Fibroblast of skin of left biceps (primary cell): ENCODE data around the gene FAT3.

Source experiments
- DNase-seq, 2 experiments: peaks; one replicate each; pipeline ENCODE4 v3.0.0-alpha.2; 2013; ENCODE audit warnings: low read depth in 2 of 2

Gene FAT3

GRCh38 chr11:92224407-92225124 is at the start of gene FAT3:
FAT3 (plus strand) TSS chr11:92224818; CDS start chr11:92352113, 127,295 bp downstream.
- peak; percentile 57 to 59 for DNase-seq

DNA sequence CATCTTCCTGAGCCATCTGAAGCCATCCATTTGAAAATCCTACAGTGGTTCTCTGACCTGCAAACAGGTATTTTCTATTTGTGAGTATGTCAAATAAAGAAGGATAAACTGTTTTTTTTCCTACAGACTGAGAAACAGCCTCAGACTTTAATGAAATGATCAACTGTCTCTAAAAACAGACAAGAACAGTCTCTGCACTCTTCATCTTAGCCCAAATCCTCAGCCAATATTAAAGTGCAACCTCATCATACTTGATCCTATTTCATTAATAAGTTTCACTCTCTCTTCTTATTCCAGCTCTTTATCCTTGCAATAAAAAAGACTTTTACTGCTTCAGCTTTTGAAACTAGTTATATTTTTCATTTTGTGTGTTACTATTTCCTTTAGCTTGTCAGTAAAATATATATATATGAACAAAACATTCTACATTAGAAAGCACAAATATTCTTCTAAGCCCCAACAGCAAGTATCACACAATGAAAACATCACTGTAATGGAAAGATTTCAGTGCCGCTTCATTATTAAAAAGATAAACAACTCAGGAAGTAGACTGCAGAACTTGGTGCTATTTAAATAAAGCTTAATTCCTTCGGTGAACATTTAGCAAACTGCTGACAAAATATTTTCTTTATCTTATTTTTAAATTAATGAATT is 45.5 kb upstream of the FAT3 start:
- DNase-seq, result no peak

DNA sequence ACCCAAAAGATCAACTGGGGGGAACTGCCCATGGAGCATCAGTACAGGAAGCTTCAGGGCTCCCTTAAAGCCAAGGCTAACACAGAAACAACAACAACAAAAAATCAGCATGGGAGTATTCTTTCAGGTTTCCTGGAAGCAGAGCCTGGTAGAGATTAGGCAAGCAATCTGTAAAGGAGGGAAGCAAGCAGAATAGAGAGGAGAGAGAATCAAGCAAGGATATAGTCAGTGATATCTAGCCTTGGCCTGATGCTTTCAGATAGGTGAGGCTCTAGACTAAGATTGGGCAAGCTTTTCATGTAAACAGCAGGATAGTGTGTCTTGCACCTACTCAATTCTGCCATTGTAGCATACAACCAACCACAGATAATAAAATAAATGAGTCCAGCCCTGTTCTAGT is 44.4 kb upstream of the FAT3 start:
- DNase-seq, result no peak

DNA sequence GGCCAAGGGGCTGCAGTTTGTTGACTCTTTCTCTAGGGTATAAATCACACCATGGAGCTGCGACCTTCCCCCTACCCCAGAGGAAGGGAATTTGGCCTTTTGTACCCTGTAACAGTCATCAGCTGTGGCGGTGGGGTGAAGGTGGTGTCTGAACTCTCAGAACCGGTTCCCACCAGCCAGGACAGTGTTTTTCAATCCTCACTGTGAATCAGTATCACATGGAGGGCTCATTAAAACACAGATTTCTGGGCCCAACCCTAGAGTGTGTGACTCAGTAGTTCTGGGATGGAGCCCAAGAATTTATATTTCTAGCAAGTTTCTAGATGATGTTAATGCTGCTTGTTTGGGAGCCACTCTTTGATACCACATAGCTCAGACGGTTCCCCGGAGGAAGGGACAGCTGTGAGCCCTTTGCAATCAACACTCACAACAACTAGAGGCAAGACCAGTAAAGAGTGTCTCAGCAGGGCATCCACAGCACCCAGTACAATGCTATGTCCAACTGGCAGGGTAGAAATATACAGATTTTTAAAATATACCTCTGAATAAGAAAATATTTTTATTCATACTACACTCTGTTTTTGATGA is 43.9 kb upstream of the FAT3 start:
- DNase-seq, result peak; percentile 44 to 45

DNA sequence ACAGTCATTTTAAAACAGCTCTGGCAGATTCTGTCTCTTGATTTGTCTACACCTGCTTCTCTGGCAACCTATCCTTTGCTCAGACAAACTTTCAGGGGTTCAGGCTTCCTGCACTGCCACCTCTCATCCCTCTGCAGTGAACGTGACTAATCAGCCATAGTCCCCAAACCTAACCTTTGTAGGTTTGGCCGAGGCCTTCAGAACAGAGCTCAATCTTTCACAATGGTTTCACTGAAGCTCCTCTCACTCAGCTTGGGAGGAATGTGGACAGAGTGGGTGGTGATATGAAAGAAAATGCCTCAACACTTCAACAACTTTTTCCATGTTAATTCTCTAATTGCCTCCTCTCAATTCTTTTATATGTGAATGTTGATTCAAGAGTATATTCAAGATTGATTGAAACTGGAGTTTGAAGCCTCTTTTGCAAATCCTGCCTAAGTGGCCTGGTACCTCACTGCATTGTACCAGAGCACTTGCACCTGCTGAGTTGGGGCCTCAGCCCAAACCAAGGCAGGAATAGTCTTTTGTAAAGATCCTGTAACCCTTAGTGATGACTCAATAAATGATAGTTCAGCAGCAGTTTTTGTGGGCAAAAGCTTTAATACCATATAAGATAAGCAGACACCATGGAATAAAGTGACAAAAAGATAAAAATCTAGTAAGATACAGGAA is 33.9 kb upstream of the FAT3 start:
- DNase-seq, result no peak

GRCh38 chr11:92192141-92192540 is 32.5 kb upstream of the FAT3 start:
- no peak for DNase-seq

- no peak for DNase-seq
Measured at GRCh38 chr11:92198268-92198667, 26.4 kb upstream of the FAT3 start.

- no peak for DNase-seq
Measured at GRCh38 chr11:92199991-92200390, 24.6 kb upstream of the FAT3 start.

- no peak for DNase-seq
Measured at GRCh38 chr11:92204731-92205130, 19.9 kb upstream of the FAT3 start.

DNA sequence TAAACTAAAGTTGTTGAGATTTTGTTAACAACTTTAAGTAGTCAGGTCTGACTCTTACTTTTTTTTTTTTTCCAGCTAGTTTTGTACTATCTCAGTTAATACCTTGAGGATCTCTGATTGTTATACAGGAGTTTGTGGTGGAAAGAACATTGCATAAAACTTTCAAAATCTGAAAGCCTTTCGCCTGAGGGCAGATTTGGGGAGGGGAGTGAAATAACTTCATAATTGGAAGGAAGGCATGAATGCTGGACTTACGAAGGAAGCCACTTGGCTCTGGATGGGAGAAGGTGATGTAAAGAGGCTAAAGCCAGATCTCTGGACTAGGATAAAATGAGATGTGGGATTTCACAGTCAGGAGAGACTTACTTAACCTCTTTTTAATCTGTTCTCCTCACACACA is 18.2 kb upstream of the FAT3 start:
- DNase-seq, result no peak

GRCh38 chr11:92211576-92212167 is 12.9 kb upstream of the FAT3 start:
- no peak for DNase-seq

- DNase-seq, result no peak
Measured at GRCh38 chr11:92212530-92212929, 12.1 kb upstream of the FAT3 start.

- no peak for DNase-seq
Measured at GRCh38 chr11:92216789-92217188, 7.8 kb upstream of the FAT3 start.

DNA sequence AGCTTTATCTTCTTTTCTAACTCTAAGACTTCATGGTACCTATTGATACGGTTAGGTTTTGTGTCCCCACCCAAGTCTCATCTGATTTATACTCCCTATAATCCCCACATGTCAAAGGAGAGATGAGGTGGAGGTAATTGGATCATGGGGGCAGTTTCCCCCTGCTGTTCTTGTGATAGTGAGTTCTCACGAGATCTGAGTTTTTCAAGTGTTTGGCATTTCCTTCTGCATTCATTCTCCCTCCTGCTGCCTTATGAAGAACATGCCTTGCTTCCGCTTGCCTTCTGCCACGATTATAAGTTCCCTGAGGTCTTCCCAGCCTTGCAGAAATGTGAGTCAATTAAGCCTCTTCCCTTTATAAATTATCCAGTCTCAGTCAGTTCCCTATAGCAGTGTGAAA is 5.1 kb upstream of the FAT3 start:
- no peak for DNase-seq

- DNase-seq, result no peak
Measured at GRCh38 chr11:92222701-92223100, 1.9 kb upstream of the FAT3 start.

DNA sequence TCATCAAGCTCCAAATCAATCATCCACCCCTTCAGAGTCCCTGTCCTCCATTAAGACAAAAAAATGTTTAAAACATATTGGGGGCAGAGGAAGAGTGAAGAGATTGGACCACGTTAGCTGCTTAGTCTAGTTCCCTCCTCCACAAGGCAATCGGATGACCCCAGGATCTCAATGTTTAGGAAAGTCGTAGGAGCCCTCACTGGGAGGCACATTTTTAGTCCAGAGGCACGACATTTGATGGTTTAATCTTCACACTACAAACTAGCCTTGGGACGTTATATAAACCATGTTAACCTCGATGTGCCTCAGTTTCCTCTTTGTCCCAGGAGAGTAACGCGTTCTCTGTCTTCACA is 588 bp upstream of the FAT3 start:
- no peak for DNase-seq

- DNase-seq, result no peak
Measured at GRCh38 chr11:92225125-92225567, 528 bp downstream of the FAT3 start.

GRCh38 chr11:92225568-92226330 is 1.1 kb downstream of the FAT3 start:
- no peak for DNase-seq

DNA sequence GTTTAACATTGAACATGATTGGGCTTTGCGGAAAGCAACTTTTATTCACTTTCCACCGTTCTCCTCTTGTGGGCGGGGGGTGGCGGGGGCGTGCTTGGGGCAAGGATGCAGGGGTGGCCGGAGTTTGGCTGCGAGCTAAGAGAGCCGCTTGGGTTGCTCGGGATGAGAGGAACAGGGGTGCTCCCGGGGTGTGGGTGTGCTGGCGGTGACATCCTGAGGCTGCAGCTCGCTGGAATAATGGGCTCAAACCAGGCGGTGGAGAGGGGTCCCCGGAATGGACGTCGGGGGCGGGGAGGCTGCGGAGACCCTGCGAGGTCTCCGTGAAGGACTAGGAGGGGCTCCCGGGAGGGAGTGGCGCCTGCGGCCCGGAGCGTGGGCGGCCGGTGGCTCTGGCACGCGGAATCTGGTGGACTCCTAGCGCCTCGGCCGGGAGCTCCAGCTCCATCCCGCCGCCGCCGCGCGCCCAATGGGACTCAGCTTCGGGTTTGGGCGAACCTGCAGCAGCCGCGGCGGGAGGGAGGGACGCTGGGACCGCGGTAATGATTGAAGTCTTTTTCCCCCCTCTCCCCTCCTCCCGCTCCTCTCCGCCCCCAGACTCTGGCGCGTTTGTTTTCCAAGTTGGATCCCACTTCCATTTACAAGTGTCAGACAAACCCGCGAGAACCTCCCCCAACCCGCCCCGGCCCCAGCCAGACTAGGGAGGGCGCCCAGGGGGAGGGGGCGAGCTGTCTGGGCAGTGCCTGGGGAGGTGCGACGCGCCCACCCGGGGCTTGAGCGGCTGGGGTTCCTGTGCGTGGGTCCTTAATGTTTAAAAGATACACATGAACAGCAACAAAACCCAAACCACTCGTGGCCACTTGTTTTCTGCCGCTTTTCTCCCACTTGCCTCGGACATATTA is 2.0 kb downstream of the FAT3 start:
- no peak for DNase-seq

GRCh38 chr11:92227230-92227814 is 2.7 kb downstream of the FAT3 start:
- no peak for DNase-seq
